H1 (cell line): ENCODE measurements around the gene OTUB1. TPM values are rescaled to one million over a fixed set of nuclear protein-coding genes. Genes with fewer than 3 reads are reported as not detected.

ENCODE experiments used
- CTCF ChIA-PET: fragments of 300-600 bp; sonication (Branson Sonifier 250); formaldehyde crosslinking; loops from one replicate; lab custom pipeline; 2021; ENCODE audit not compliant: partially characterized antibody; lab: Charles Lee
- POLR2A ChIA-PET: fragments of 300-600 bp; sonication (Branson Sonifier 250); formaldehyde crosslinking; loops from one replicate; lab custom pipeline; 2021; ENCODE audit warnings: inconsistent platforms; ENCODE audit not compliant: partially characterized antibody; lab: Charles Lee
- DNase-seq, 2 experiments: peaks; one replicate each; pipeline versions ENCODE4 v3.0.0 to v3.0.0-alpha.2; 2010 to 2022; ENCODE audit warnings: low spot score in 2 of 2, low read depth in 1 of 2, mixed read lengths in 1 of 2
- FAIRE-seq: peaks from 2 replicates; lab custom pipeline; 2011; peaks lifted over from hg19 to GRCh38; lab: Jason Lieb, UNC
- H2AFZ ChIP-seq: 2 replicates; pipeline ENCODE4 v1.8.1; 2012; ENCODE audit warnings: low read length, inconsistent platforms
- H2AK5ac ChIP-seq: 2 replicates; pipeline ENCODE4 v1.6.1; 2013; ENCODE audit warnings: low read depth, low read length
- H2BK120ac ChIP-seq: replicated peaks from 2 replicates; pipeline ENCODE3; 2013; ENCODE audit warnings: low read depth, low read length, inconsistent platforms
- H2BK12ac ChIP-seq: 2 replicates; pipeline ENCODE4 v1.6.1; 2013; ENCODE audit warnings: low read depth, low read length
- H2BK15ac ChIP-seq: 2 replicates; pipeline ENCODE4 v1.6.1; 2013; ENCODE audit warnings: low read length
- H2BK20ac ChIP-seq: 2 replicates; pipeline ENCODE4 v1.6.1; 2013; ENCODE audit warnings: low read length
- H2BK5ac ChIP-seq: 2 replicates; pipeline ENCODE4 v1.6.1; 2013; ENCODE audit warnings: low read depth, low read length
- H3K14ac ChIP-seq: 2 replicates; pipeline ENCODE4 v1.6.1; 2013; ENCODE audit warnings: inconsistent platforms; ENCODE audit not compliant: insufficient read length
- H3K18ac ChIP-seq: 2 replicates; pipeline ENCODE4 v1.6.1; 2013; ENCODE audit warnings: low read length; ENCODE audit errors: extremely low read depth
- H3K23ac ChIP-seq: 2 replicates; pipeline ENCODE4 v1.6.1; 2013; ENCODE audit warnings: inconsistent platforms; ENCODE audit not compliant: insufficient read length
- H3K23me2 ChIP-seq: 2 replicates; pipeline ENCODE4 v1.6.1; 2013; ENCODE audit warnings: low read depth, low read length
- H3K27ac ChIP-seq: 2 replicates; pipeline ENCODE4 v1.6.1; 2011; ENCODE audit warnings: low read depth, low read length, inconsistent platforms
- H3K27me3 ChIP-seq, 4 experiments: replicated peaks in 1 of 4; 1 replicate in 1 of 4; 2 replicates in 3 of 4; pipeline versions ENCODE4 v1.6.1 to v1.8.1; 2011 to 2013; ENCODE audit warnings: low read length in 3 of 4, mild to moderate bottlenecking in 3 of 4, inconsistent platforms in 2 of 4, mixed read lengths in 2 of 4, moderate library complexity in 1 of 4; ENCODE audit not compliant: control insufficient read depth in 3 of 4, insufficient read depth in 3 of 4; ENCODE audit errors: extremely low read depth in 1 of 4
- H3K36me3 ChIP-seq, 4 experiments: 2 replicates each; pipeline versions ENCODE4 v1.6.1 to v1.8.1; 2011 to 2013; ENCODE audit warnings: mild to moderate bottlenecking in 4 of 4, low read length in 3 of 4, moderate library complexity in 2 of 4, control low read depth in 1 of 4, inconsistent platforms in 1 of 4; ENCODE audit not compliant: insufficient read depth in 4 of 4, control insufficient read depth in 2 of 4
- H3K4ac ChIP-seq: replicated peaks from 2 replicates; pipeline ENCODE3; 2013; ENCODE audit warnings: low read length, low read depth, mixed read lengths, inconsistent platforms; ENCODE audit not compliant: insufficient read length
- H3K4me1 ChIP-seq, 4 experiments: replicated peaks in 1 of 4; 1 replicate in 1 of 4; 2 replicates in 3 of 4; pipeline versions ENCODE4 v1.6.1 to v1.8.1; 2011 to 2013; ENCODE audit warnings: low read length in 3 of 4, inconsistent platforms in 2 of 4, mixed read lengths in 1 of 4; ENCODE audit not compliant: insufficient read depth in 4 of 4, control insufficient read depth in 3 of 4
- H3K4me2 ChIP-seq, 2 experiments: 2 replicates each; pipeline versions ENCODE4 v1.6.1 to v1.8.1; 2011 to 2013; ENCODE audit warnings: low read depth in 2 of 2, low read length in 2 of 2, control low read depth in 1 of 2, inconsistent platforms in 1 of 2, mild to moderate bottlenecking in 1 of 2; ENCODE audit not compliant: insufficient read depth in 1 of 2
- H3K4me3 ChIP-seq, 4 experiments: fragments of 200-600, 300-600 bp in 1 of 4; sonication (generic), shearing (Covaris generic), sonication (Bioruptor Twin) in 1 of 4; 2 replicates each; pipeline versions ENCODE4 v1.5.1 to v1.8.1; 2011 to 2016; ENCODE audit warnings: low read length in 4 of 4, low read depth in 3 of 4, control low read depth in 2 of 4, inconsistent platforms in 2 of 4, mild to moderate bottlenecking in 2 of 4, mixed read lengths in 1 of 4, moderate library complexity in 1 of 4; ENCODE audit not compliant: insufficient read depth in 2 of 4; ENCODE audit errors: extremely low read depth in 1 of 4
- H3K56ac ChIP-seq: replicated peaks from 2 replicates; pipeline ENCODE3; 2013; ENCODE audit warnings: low read depth, mild to moderate bottlenecking, mixed read lengths, low read length, inconsistent platforms; ENCODE audit not compliant: insufficient read length
- H3K79me1 ChIP-seq: 2 replicates; pipeline ENCODE4 v1.6.1; 2013; ENCODE audit warnings: low read depth, low read length, control low read depth
- H3K79me2 ChIP-seq, 2 experiments: 2 replicates each; pipeline versions ENCODE4 v1.6.1 to v1.8.1; 2012 to 2013; ENCODE audit warnings: low read length in 2 of 2, mild to moderate bottlenecking in 2 of 2, inconsistent platforms in 1 of 2; ENCODE audit not compliant: insufficient read depth in 2 of 2, control insufficient read depth in 1 of 2
- H3K9ac ChIP-seq, 4 experiments: replicated peaks in 1 of 4; 1 replicate in 1 of 4; 2 replicates in 3 of 4; pipeline versions ENCODE4 v1.6.1 to v1.8.1; 2011 to 2013; ENCODE audit warnings: low read depth in 3 of 4, low read length in 3 of 4, control low read depth in 2 of 4, mild to moderate bottlenecking in 2 of 4, moderate library complexity in 2 of 4, inconsistent platforms in 1 of 4; ENCODE audit errors: extremely low read depth in 1 of 4
- H3K9me3 ChIP-seq, 2 experiments: 2 replicates each; pipeline versions ENCODE4 v1.6.1 to v1.8.1; 2012 to 2013; ENCODE audit warnings: mild to moderate bottlenecking in 2 of 2, moderate library complexity in 2 of 2, control low read depth in 1 of 2, inconsistent platforms in 1 of 2, low read depth in 1 of 2, low read length in 1 of 2, mixed read lengths in 1 of 2; ENCODE audit not compliant: insufficient read depth in 2 of 2
- H4K20me1 ChIP-seq, 2 experiments: replicated peaks in 1 of 2; 2 replicates each; pipeline versions ENCODE3 to v1.8.1; 2011 to 2013; ENCODE audit warnings: inconsistent platforms in 2 of 2, low read length in 2 of 2, mild to moderate bottlenecking in 1 of 2; ENCODE audit not compliant: insufficient read depth in 2 of 2, control insufficient read depth in 1 of 2
- H4K5ac ChIP-seq: 2 replicates; pipeline ENCODE4 v1.6.1; 2013; ENCODE audit warnings: low read length, low read depth, mixed read lengths, inconsistent platforms; ENCODE audit not compliant: insufficient read length
- H4K8ac ChIP-seq: 2 replicates; pipeline ENCODE4 v1.8.0; 2013; ENCODE audit warnings: mild to moderate bottlenecking, moderate library complexity, low read length, inconsistent platforms; ENCODE audit not compliant: insufficient read depth; ENCODE audit errors: extremely low read depth
- H4K91ac ChIP-seq: replicated peaks from 2 replicates; pipeline ENCODE3; 2013; ENCODE audit warnings: low read length, mixed read lengths, inconsistent platforms; ENCODE audit not compliant: insufficient read length
- GABPA ChIP-seq: IDR thresholded peaks from 2 replicates; pipeline ENCODE4 v1.6.1; 2011; ENCODE audit warnings: mild to moderate bottlenecking, low read length, moderate library complexity, borderline replicate concordance; ENCODE audit not compliant: insufficient read depth
- JUND ChIP-seq: IDR thresholded peaks from 2 replicates; pipeline ENCODE4 v1.6.1; 2011; ENCODE audit warnings: mild to moderate bottlenecking, improper control_type of control experiment, low read length
- SUZ12 ChIP-seq: fragments of 200-600 bp; sonication (generic); IDR thresholded peaks from 2 replicates; pipeline ENCODE4 v1.6.1; 2012; ENCODE audit warnings: mild to moderate bottlenecking, inconsistent platforms, low read length, moderate library complexity, mixed read lengths
- WGBS, 2 experiments: shearing (Covaris generic) in 1 of 2; methylation state at CpG; one replicate each; pipeline versions ENCODE4 v1.1.6 to v1.1.7; 2013 to 2015; ENCODE audit warnings: low lambda C conversion rate in 2 of 2, mixed read lengths in 2 of 2, inconsistent platforms in 1 of 2, low coverage in 1 of 2, missing lambda C conversion rate in 1 of 2; ENCODE audit not compliant: insufficient replicate concordance in 2 of 2, insufficient coverage in 1 of 2, insufficient read length in 1 of 2; ENCODE audit errors: extremely low coverage in 1 of 2, missing lambda C conversion rate in 1 of 2; 5-methylcytosine and 5-hydroxymethylcytosine counted together
- polyA plus RNA-seq, 7 experiments: library from polyadenylated mRNA; depleted of rRNA in 3 of 7; stranded (reverse) in 5 of 7; unstranded in 2 of 7; fragments of >200 nt in 5 of 7; fragments of 200-250 nt in 2 of 7; gene quantifications; 1 replicate in 5 of 7; 2 replicates in 1 of 7; 4 replicates in 1 of 7; pipeline versions ENCODE4 v1.2.1 to v1.2.3, GENCODE V29; 2011 to 2013; ENCODE audit warnings: missing spikeins in 2 of 7, mixed read lengths in 2 of 7
- total RNA-seq: library from RNA; stranded (reverse); fragmentation: NEBNext Ultra II Directional; extraction: Animal tissue kit (Norgen Biotek cat#: 25700); gene quantifications from 2 replicates; pipeline ENCODE4 v1.2.1, GENCODE V29; 2021

OTUB1 gene
- total and polyA plus RNA-seq, 2 of the 8 experiments (the other 6 are each of a cell fraction or from before 2014, with no cell fraction given), result 110 to 274 TPM

DNA sequence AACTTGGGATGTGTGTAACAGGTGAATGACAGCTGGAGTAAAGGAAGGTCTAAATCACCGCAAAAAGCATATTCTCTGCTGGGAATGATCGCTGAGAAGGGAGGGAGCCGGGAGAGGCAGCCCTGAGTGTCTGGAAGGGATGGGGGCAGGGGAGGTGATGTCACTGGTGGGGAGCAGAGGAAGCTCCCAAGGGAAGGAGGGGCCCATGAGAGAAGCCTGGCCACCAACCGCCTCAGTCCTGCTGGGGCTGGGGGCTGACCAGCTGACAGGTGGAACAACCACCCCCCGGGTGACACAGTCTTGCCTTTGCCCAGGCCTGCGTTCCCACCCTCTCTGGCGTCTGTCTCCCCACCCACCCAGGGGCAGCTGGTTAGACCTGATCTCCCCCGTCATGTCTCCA lies 43.5 kb downstream of the OTUB1 start:
- H4K91ac ChIP-seq, result no peak overlapping the region
- H3K79me2 ChIP-seq, result no peaks in the 10 kb centered on the region
- H4K8ac ChIP-seq, result no peak overlapping the region
- no peak overlapping the region for H3K14ac ChIP-seq
- CTCF ChIA-PET, result interaction anchor here (0.7 to 21.2 kb wide), 9 partner anchors 10 to 117 kb away, joined by 3 to 291 read pairs (median 4); no protein-coding TSS in a partner anchor
- H3K27ac ChIP-seq, result no peak overlapping the region
- no peak overlapping the region for H2BK20ac ChIP-seq
- H2BK12ac ChIP-seq, result peak overlapping the region; percentile 43; the same call in 1 of the 2 replicates
- WGBS, 2 experiments, result 63% methylated on average over 6 of the region's 8 CpGs; no CpG with 5 or more reads in 1 of the 2 experiments
- H4K5ac ChIP-seq, result no peak overlapping the region
- no peaks in the 10 kb centered on the region; the same call in 1 of the 2 replicates for H3K23me2 ChIP-seq
- no peak overlapping the region for H3K18ac ChIP-seq
- peaks cover 15 to 59% (median 49%) of the 10 kb centered on the region in 4 experiments for H3K27me3 ChIP-seq
- FAIRE-seq (no peak), DNase-seq (no peak)
- H3K79me1 ChIP-seq, result no peaks in the 10 kb centered on the region; the same call in 1 of the 2 replicates
- H2BK120ac ChIP-seq, result no peak overlapping the region
- no peak overlapping the region for H2BK15ac ChIP-seq
- H3K4me3 ChIP-seq, result no peak overlapping the region
- 0 out of 2 replicates have a peak, but pooled peaks have one; percentile 12 for TF ChIP-seq JUND
- 0 out of 2 replicates have a peak, but pooled peaks have one; percentile 1 for TF ChIP-seq SUZ12
- no peak for TF ChIP-seq GABPA
- POLR2A ChIA-PET, result interaction anchor here (0.9 to 1.8 kb wide), 4 partner anchors 10 to 115 kb away, joined by 3 to 6 read pairs (median 4); no protein-coding TSS in a partner anchor
- H4K20me1 ChIP-seq, result peaks cover 0 to 3% of the 10 kb centered on the region in 2 experiments
- no peak overlapping the region for H2AFZ ChIP-seq
- no peak overlapping the region for H3K23ac ChIP-seq
- H3K56ac ChIP-seq, result no peak overlapping the region
- H3K4ac ChIP-seq, result no peak overlapping the region
- H3K4me1 ChIP-seq, result peaks cover 17 to 36% (median 29%) of the 10 kb centered on the region in 4 experiments
- H2BK5ac ChIP-seq, result no peak overlapping the region
- H3K9ac ChIP-seq, result no peak overlapping the region
- H3K36me3 ChIP-seq, result no peaks in the 10 kb centered on the region
- H2AK5ac ChIP-seq, result peak overlapping the region; percentile 0; the same call in 1 of the 2 replicates
- no peaks in the 10 kb centered on the region for H3K9me3 ChIP-seq
- 0 out of 4 replicates have a peak overlapping the region, but pooled peaks of 1 of the 2 experiments have one; percentile 6 for H3K4me2 ChIP-seq
